K562 (cell line): ENCODE results near the gene HHLA2. TPM values are rescaled to one million over a fixed set of nuclear protein-coding genes. Genes with fewer than 3 reads are reported as not detected.

Experiments used
- ATAC-seq: fragments of 200-7000 bp; cut with Tn5 transposase; 3 replicates; pipeline ENCODE4 v1.9.1; 2020; ENCODE audit warnings: moderate library complexity
- BruUV-seq: library from RNA; stranded (reverse); fragments of 400-500 nt; replicated peaks from 2 replicates; lab custom pipeline; 2021; lab: Mats Ljungman, UMichigan
- CTCF ChIA-PET: fragments of 300-600 bp; formaldehyde crosslinking; extraction: SDS; loops from one replicate; lab custom pipeline; 2021; ENCODE audit warnings: low intra/inter-chr PET ratio; lab: Yijun Ruan, JAX
- POLR2A ChIA-PET: fragments of 300-600, 350-650 bp; sonication (Branson Sonifier 250); formaldehyde crosslinking; extraction: SDS; loops from one replicate; lab custom pipeline; 2021; ENCODE audit warnings: antibody characterized with exemption, inconsistent platforms; lab: Yijun Ruan, JAX
- DNase-seq, 4 experiments: peaks; one replicate each; pipeline versions ENCODE4 v3.0.0 to v3.0.0-alpha.2; 2011 to 2018; ENCODE audit warnings: low spot score in 3 of 4, mixed read lengths in 3 of 4; ENCODE audit errors: extremely low read depth in 1 of 4
- FAIRE-seq: peaks from 2 replicates; lab custom pipeline; 2011; peaks lifted over from hg19 to GRCh38; lab: Jason Lieb, UNC
- H2AFZ ChIP-seq: 2 replicates; pipeline ENCODE4 v1.6.0; 2011; ENCODE audit warnings: low read depth, low read length, control low read depth, inconsistent platforms
- H3K27ac ChIP-seq: fragments of 200-600 bp; 3 replicates; pipeline ENCODE4 v1.8.0; 2011; ENCODE audit warnings: low read depth, mild to moderate bottlenecking, control low read depth, inconsistent platforms, low read length, moderate library complexity, mixed read lengths; ENCODE audit errors: extremely low read depth
- H3K27me3 ChIP-seq, 2 experiments: fragments of 300-600 bp in 1 of 2; 2 replicates in 1 of 2; 3 replicates in 1 of 2; pipeline versions ENCODE4 v1.6.0 to v1.8.0; 2011; ENCODE audit warnings: inconsistent platforms in 2 of 2, low read length in 2 of 2, mild to moderate bottlenecking in 1 of 2, mixed read lengths in 1 of 2, moderate library complexity in 1 of 2; ENCODE audit not compliant: control insufficient read depth in 2 of 2, insufficient read depth in 2 of 2
- H3K36me3 ChIP-seq: fragments of 300-600 bp; 3 replicates; pipeline ENCODE4 v1.8.0; 2011; ENCODE audit warnings: mild to moderate bottlenecking, low read length, inconsistent platforms; ENCODE audit not compliant: control insufficient read depth, insufficient read depth
- H3K4me1 ChIP-seq, 2 experiments: fragments of 200-600 bp in 1 of 2; replicated peaks in 1 of 2; 2 replicates in 1 of 2; 3 replicates in 1 of 2; pipeline versions ENCODE4 v1.5.1 to v1.8.0; 2011; ENCODE audit warnings: inconsistent platforms in 2 of 2, low read length in 2 of 2, mild to moderate bottlenecking in 1 of 2, mixed read lengths in 1 of 2, moderate library complexity in 1 of 2; ENCODE audit not compliant: control insufficient read depth in 2 of 2, insufficient read depth in 2 of 2
- H3K4me2 ChIP-seq: 2 replicates; pipeline ENCODE4 v1.6.1; 2011; ENCODE audit warnings: low read length, control low read depth, inconsistent platforms, mixed read lengths; ENCODE audit not compliant: insufficient read depth
- H3K4me3 ChIP-seq: fragments of 200-600 bp; sonication (generic), shearing (Covaris generic); 2 replicates; pipeline ENCODE4 v1.5.1; 2016; ENCODE audit warnings: control low read depth, inconsistent platforms
- H3K79me2 ChIP-seq: fragments of 200-600 bp; 3 replicates; pipeline ENCODE4 v1.8.0; 2011; ENCODE audit warnings: low read length, inconsistent platforms; ENCODE audit not compliant: control insufficient read depth, insufficient read depth
- H3K9ac ChIP-seq, 2 experiments: 2 replicates each; pipeline versions ENCODE4 v1.6.0 to v1.6.1; 2011; ENCODE audit warnings: low read depth in 2 of 2, low read length in 2 of 2, control low read depth in 1 of 2, inconsistent platforms in 1 of 2, mild to moderate bottlenecking in 1 of 2, mixed read lengths in 1 of 2; ENCODE audit not compliant: insufficient read depth in 1 of 2
- H3K9me1 ChIP-seq: one replicate; pipeline ENCODE4 v1.6.0; 2011; ENCODE audit warnings: inconsistent platforms, mild to moderate bottlenecking, low read length, moderate library complexity; ENCODE audit not compliant: control insufficient read depth, insufficient read depth
- H3K9me3 ChIP-seq: replicated peaks from 2 replicates; pipeline ENCODE4 v1.5.1; 2011; ENCODE audit warnings: low read depth, low read length, inconsistent platforms; ENCODE audit not compliant: control insufficient read depth, insufficient read depth
- H4K20me1 ChIP-seq: replicated peaks from 2 replicates; pipeline ENCODE4 v1.6.1; 2011; ENCODE audit warnings: low read length, inconsistent platforms, mixed read lengths; ENCODE audit not compliant: control insufficient read depth, insufficient read depth
- POLR2G ChIP-seq: fragments of 200-400 bp; formaldehyde crosslinking; IDR thresholded peaks from 2 replicates; pipeline ENCODE4 v1.6.1; 2017; ENCODE audit warnings: low read depth, mild to moderate bottlenecking, antibody characterized with exemption, low read length, moderate library complexity
- ZFP36 ChIP-seq: fragments of 150-350 bp; IDR thresholded peaks from 2 replicates; pipeline ENCODE4 v1.6.1; 2018; ENCODE audit warnings: low read length, low read depth; ENCODE audit not compliant: partially characterized antibody
- ZNF583 ChIP-seq: fragments of 250-450 bp; sonication (Bioruptor Pico); IDR thresholded peaks from 2 replicates; pipeline ENCODE4 v1.4.0; 2020
- WGBS: fragments of 100-300 bp; shearing (Covaris generic); methylation state at CpG from one replicate; pipeline ENCODE4 v1.1.6; 2016; ENCODE audit warnings: low coverage, mixed read lengths; ENCODE audit not compliant: insufficient coverage; ENCODE audit errors: missing lambda C conversion rate; 5-methylcytosine and 5-hydroxymethylcytosine counted together
- in situ Hi-C: fragments of 300-500 bp; cut with MboI; formaldehyde crosslinking; loops from 4 replicates; pipeline ENCODE4 v1.15.0; 2018; ENCODE audit warnings: inconsistent platforms, mixed read lengths
- intact Hi-C: fragments of 100-400 bp; cut with micrococcal nuclease; formaldehyde crosslinking; loops from 2 replicates; pipeline ENCODE4 v1.14.2; 2022
- polyA plus RNA-seq, 8 experiments: library from polyadenylated mRNA; depleted of rRNA in 4 of 8; stranded (reverse) in 5 of 8; unstranded in 3 of 8; fragments of >200 nt; fragmentation: Nextera tagmentation in 2 of 8; fragmentation: Illumina TruSeq in 1 of 8; extraction: Ambion mirVana in 2 of 8; extraction: Trizol in 1 of 8; gene quantifications; 2 replicates each; pipeline versions ENCODE4 v1.2.1 to v1.2.3, GENCODE V29; 2011 to 2014; ENCODE audit warnings: inconsistent platforms in 1 of 8, missing spikeins in 1 of 8
- total RNA-seq, 7 experiments: library from RNA; depleted of rRNA in 6 of 7; stranded (reverse); fragments of >200 nt in 6 of 7; fragmentation: Illumina TruSeq in 2 of 7; extraction: Trizol in 2 of 7; gene quantifications; 2 replicates each; pipeline versions ENCODE4 v1.2.1 to v1.2.3, GENCODE V29; 2011 to 2021; ENCODE audit warnings: low replicate concordance in 1 of 7
- TF ChIP-seq, protein P1 (sequence below), 3 experiments: fragments of 200-800 bp in 1 of 3; fragments of 250-450 bp in 1 of 3; fragments of 450-650 bp in 1 of 3; sonication (Bioruptor Pico) in 1 of 3; sonication (Bioruptor generic) in 1 of 3; formaldehyde crosslinking in 1 of 3; IDR thresholded peaks; 2 replicates each; pipeline versions ENCODE4 v1.6.1 to v1.8.0; 2016 to 2022; ENCODE audit warnings: mild to moderate bottlenecking in 2 of 3, missing genetic modification characterization in 2 of 3, missing compliant biosample characterization in 1 of 3, moderate library complexity in 1 of 3
- TF ChIP-seq, protein P2 (sequence below), 2 experiments: fragments of 450-650 bp; formaldehyde crosslinking in 1 of 2; IDR thresholded peaks; 2 replicates each; pipeline versions ENCODE4 v1.4.0 to v1.6.1; 2014 to 2020; ENCODE audit warnings: mild to moderate bottlenecking in 2 of 2, borderline replicate concordance in 1 of 2, low read depth in 1 of 2
- TF ChIP-seq, protein P3 (sequence below): IDR thresholded peaks from 3 replicates; pipeline ENCODE4 v1.6.1; 2011; ENCODE audit warnings: borderline replicate concordance, mild to moderate bottlenecking, moderate library complexity; ENCODE audit not compliant: insufficient read length; ENCODE audit errors: extremely low read depth

Gene HHLA2
- total and polyA plus RNA-seq, 9 of the 15 experiments (the other 6 are each of a cell fraction or from before 2014, with no cell fraction given), result 0.04 TPM; not detected in 7

- intact Hi-C loops, result no loop called here
- no peak overlapping the region for H2AFZ ChIP-seq
- no peak overlapping the region for H3K4me2 ChIP-seq
- no peaks in the 10 kb centered on the region for H3K36me3 ChIP-seq
- H3K4me1 ChIP-seq, result no peaks in the 10 kb centered on the region
- no peak for ATAC-seq
- 0% methylated on average over 6 of the region's 6 CpGs for WGBS
- H3K27me3 ChIP-seq, result no peaks in the 10 kb centered on the region; a peak in 1 of 5 replicates
- no peaks in the 10 kb centered on the region for H3K9me1 ChIP-seq
- H3K27ac ChIP-seq, result no peak overlapping the region
- POLR2A ChIA-PET, result interaction anchor here (0.7 kb wide), 1 partner anchor 25 kb away, joined by 3 read pairs; no protein-coding TSS in a partner anchor
- no peak overlapping the region for H3K4me3 ChIP-seq
- CTCF ChIA-PET, result no interaction called here
- BruUV-seq, result no TSS peak
- DNase-seq, result no peak
- no peak for FAIRE-seq
- H4K20me1 ChIP-seq, result no peaks in the 10 kb centered on the region
- in situ Hi-C loops, result no loop called here
- H3K79me2 ChIP-seq, result no peaks in the 10 kb centered on the region
- H3K9me3 ChIP-seq, result no peaks in the 10 kb centered on the region
- no peak overlapping the region for H3K9ac ChIP-seq
- TF ChIP-seq ZFP36, result no peak
- TF ChIP-seq, protein P1, sequence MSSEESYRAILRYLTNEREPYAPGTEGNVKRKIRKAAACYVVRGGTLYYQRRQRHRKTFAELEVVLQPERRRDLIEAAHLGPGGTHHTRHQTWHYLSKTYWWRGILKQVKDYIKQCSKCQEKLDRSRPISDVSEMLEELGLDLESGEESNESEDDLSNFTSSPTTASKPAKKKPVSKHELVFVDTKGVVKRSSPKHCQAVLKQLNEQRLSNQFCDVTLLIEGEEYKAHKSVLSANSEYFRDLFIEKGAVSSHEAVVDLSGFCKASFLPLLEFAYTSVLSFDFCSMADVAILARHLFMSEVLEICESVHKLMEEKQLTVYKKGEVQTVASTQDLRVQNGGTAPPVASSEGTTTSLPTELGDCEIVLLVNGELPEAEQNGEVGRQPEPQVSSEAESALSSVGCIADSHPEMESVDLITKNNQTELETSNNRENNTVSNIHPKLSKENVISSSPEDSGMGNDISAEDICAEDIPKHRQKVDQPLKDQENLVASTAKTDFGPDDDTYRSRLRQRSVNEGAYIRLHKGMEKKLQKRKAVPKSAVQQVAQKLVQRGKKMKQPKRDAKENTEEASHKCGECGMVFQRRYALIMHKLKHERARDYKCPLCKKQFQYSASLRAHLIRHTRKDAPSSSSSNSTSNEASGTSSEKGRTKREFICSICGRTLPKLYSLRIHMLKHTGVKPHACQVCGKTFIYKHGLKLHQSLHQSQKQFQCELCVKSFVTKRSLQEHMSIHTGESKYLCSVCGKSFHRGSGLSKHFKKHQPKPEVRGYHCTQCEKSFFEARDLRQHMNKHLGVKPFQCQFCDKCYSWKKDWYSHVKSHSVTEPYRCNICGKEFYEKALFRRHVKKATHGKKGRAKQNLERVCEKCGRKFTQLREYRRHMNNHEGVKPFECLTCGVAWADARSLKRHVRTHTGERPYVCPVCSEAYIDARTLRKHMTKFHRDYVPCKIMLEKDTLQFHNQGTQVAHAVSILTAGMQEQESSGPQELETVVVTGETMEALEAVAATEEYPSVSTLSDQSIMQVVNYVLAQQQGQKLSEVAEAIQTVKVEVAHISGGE (CRISPR knock-in tag; IDR thresholded peaks at IDR 0.05), result no peak
- TF ChIP-seq POLR2G, result no peak
- no peak for TF ChIP-seq ZNF583
- TF ChIP-seq, protein P2, sequence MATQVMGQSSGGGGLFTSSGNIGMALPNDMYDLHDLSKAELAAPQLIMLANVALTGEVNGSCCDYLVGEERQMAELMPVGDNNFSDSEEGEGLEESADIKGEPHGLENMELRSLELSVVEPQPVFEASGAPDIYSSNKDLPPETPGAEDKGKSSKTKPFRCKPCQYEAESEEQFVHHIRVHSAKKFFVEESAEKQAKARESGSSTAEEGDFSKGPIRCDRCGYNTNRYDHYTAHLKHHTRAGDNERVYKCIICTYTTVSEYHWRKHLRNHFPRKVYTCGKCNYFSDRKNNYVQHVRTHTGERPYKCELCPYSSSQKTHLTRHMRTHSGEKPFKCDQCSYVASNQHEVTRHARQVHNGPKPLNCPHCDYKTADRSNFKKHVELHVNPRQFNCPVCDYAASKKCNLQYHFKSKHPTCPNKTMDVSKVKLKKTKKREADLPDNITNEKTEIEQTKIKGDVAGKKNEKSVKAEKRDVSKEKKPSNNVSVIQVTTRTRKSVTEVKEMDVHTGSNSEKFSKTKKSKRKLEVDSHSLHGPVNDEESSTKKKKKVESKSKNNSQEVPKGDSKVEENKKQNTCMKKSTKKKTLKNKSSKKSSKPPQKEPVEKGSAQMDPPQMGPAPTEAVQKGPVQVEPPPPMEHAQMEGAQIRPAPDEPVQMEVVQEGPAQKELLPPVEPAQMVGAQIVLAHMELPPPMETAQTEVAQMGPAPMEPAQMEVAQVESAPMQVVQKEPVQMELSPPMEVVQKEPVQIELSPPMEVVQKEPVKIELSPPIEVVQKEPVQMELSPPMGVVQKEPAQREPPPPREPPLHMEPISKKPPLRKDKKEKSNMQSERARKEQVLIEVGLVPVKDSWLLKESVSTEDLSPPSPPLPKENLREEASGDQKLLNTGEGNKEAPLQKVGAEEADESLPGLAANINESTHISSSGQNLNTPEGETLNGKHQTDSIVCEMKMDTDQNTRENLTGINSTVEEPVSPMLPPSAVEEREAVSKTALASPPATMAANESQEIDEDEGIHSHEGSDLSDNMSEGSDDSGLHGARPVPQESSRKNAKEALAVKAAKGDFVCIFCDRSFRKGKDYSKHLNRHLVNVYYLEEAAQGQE (IDR thresholded peaks at IDR 0.05; ENCODE audit: borderline replicate concordance), result no peak
- TF ChIP-seq, protein P2 (CRISPR knock-in tag; IDR thresholded peaks at IDR 0.05; ENCODE audit: low read depth), result no peak
- TF ChIP-seq, protein P3, sequence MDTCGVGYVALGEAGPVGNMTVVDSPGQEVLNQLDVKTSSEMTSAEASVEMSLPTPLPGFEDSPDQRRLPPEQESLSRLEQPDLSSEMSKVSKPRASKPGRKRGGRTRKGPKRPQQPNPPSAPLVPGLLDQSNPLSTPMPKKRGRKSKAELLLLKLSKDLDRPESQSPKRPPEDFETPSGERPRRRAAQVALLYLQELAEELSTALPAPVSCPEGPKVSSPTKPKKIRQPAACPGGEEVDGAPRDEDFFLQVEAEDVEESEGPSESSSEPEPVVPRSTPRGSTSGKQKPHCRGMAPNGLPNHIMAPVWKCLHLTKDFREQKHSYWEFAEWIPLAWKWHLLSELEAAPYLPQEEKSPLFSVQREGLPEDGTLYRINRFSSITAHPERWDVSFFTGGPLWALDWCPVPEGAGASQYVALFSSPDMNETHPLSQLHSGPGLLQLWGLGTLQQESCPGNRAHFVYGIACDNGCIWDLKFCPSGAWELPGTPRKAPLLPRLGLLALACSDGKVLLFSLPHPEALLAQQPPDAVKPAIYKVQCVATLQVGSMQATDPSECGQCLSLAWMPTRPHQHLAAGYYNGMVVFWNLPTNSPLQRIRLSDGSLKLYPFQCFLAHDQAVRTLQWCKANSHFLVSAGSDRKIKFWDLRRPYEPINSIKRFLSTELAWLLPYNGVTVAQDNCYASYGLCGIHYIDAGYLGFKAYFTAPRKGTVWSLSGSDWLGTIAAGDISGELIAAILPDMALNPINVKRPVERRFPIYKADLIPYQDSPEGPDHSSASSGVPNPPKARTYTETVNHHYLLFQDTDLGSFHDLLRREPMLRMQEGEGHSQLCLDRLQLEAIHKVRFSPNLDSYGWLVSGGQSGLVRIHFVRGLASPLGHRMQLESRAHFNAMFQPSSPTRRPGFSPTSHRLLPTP, result no peak
These were observed 102.2 kb downstream of the HHLA2 start for GRCh38 chr3:108398510-108398909.
